ENCODE measurements around the gene FGF1.

The FGF1 gene

GRCh38 chr5:142640316-142641005 is 45.4 kb downstream of the FGF1 start:
- DNase-seq = no peak

DNA sequence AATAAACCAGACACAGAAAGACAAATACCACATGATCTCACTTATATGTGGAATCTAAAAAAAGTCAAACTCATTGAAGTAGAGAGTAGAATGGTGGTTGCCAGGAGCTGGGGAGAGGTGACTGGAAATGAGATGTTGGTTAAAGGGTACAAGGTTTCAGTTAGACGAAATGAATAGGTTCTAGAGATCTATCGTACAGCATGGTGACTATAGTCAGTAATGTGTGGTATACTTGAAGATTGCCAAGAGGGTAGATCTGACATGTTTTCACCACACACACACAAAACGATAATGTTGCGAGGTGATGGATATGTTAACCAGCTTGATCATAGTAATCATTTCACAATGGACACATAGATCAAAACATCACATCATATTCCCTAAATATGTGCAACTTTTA is 46.4 kb downstream of the FGF1 start:
- DNase-seq = no peak

- DNase-seq = no peak
Observed at GRCh38 chr5:142637871-142638270, 48.0 kb downstream of the FGF1 start.

DNA sequence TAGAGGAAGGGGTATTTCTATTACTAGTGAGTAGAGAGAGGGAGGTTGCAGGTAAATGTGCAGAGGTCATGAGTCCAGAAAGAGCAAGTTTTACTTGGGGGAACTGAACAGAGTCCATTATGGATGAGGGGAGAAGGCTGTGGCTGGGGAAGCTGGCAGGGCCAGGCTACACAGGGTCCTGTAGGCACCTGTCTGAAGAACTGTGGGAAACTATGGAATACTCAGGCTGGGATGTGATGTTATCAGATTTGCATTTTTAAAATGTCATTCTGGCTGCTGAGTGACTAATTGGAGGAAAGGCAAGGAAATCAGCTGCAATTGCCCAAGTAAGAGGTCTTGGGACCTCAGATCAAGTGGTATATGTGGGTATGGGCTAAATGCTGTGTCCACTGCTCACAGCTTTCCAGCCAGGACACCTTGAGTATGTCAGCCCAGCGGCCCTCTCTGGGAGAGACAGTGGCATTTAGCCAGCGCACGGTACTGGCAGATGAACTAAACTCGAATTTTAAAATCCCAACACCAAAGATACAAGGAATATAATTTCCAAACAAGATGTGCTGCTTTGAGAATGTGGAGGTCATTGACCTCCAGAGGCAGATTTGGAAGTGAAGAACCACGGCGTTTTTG is 49.1 kb downstream of the FGF1 start:
- no peak for DNase-seq

DNA sequence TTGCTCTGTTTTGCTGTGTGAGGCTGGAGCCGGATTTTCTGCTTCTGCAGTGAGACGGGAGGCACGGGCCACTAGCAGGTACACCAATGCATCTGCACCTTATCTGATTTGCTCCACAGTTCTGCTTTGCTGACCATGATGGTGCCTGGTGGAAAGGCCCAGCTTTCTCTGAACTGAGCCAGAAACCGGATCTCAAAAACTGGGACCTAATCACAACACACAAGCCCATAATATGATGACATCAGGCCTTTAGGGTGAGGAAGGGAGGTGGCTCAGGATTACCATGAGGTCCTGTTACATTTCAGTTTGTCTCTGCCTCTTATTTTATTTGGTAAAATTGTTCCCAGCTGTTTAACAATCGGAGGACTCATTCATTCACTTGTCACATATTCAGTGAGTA is 49.8 kb downstream of the FGF1 start:
- DNase-seq = no peak

DNA sequence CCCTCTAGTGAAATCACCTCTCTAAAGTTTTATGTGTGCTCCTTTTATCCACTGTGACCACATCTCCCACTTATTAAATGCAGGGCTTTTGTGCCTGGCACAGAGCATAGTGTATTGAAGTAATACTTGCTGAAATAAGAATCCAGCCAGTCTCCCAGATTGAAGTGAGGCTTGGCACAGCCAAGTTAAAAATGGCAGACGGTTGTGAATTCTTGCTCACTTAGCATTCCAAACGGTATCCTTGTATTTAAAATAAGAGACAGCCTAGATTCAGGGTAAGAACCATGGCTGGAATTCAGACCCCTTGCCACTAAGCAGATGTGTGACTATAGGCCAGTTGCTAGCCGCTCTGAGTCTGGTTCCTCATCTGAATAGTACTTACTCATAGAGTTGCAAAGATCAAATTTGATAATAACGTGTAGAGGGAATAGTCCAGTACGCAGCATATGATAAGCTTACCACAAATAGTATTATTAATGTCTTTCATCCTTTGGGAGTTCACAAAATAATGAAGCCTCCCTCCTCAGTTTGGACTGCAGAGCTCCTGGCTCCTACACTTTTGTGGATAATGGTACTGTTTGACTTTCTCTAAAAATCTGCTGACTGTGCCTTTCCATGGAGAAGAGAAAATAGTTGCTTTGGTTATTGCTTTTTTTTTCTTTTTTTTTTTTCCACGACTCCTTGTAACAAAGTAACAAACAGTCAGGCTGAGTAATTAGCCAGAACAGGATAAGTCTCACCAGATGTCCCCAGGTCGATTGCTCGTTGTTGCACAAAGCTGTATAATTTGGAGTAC is 51.5 kb downstream of the FGF1 start:
- DNase-seq = no peak

DNA sequence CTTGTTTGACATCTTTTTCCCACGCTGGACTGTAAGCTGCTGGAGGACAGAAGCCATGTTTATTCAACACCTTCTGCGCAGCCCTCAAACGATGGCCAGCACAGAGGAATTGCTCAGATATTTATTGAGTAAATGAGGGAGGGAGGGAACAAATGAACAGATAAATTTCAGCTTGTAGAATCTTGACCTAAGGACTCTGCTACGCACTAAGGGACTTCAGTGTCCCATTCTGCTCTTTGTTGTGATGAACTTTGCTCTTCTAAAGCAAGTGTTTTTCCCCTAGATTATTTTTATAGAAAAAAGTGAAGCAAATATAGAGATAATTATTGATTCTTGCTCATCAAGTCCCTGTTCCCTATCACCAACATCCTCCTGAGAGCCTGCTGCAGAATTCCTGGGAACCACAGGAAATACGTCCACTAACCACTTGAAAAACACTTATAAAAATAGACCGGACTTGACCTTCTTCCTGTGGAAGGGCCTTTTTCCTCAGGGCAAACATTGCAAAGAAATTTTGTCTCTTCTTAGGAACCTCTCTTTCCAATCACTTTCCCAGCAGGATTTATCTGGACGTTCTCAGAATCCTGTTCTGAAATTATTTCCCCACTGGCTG is 54.9 kb downstream of the FGF1 start:
- DNase-seq = no peak

GRCh38 chr5:142627383-142628217 is 58.3 kb downstream of the FGF1 start:
- peak; percentile 46 for DNase-seq

- no peak for DNase-seq
Observed at GRCh38 chr5:142626786-142627185, 59.1 kb downstream of the FGF1 start.

DNA sequence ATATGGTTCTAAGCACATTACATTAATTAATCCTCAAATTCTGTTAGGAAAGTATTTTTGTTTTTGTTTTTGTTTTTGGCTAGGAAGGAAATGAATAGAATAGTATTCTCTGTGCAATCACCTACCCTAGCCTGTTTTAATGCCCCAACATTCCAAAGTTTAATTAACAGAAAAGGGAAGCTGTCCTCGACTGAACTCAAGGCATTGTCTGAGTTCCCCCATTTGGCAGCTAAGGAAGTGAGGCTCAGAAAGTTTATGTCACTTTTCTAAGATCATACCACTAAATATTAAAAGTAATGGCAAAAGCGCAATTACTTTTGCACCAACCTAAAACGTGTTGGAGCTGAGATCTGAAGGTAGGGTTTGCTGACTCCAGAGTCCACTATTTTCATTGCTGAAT is 59.8 kb downstream of the FGF1 start:
- DNase-seq = no peak

- DNase-seq = peak; percentile 64
Observed at GRCh38 chr5:142621227-142621626, 64.7 kb downstream of the FGF1 start.

GRCh38 chr5:142619815-142620214 is 66.1 kb downstream of the FGF1 start:
- no peak for DNase-seq

- DNase-seq = peak; percentile 67
Observed at GRCh38 chr5:142618130-142618523, 67.8 kb downstream of the FGF1 start.

DNA sequence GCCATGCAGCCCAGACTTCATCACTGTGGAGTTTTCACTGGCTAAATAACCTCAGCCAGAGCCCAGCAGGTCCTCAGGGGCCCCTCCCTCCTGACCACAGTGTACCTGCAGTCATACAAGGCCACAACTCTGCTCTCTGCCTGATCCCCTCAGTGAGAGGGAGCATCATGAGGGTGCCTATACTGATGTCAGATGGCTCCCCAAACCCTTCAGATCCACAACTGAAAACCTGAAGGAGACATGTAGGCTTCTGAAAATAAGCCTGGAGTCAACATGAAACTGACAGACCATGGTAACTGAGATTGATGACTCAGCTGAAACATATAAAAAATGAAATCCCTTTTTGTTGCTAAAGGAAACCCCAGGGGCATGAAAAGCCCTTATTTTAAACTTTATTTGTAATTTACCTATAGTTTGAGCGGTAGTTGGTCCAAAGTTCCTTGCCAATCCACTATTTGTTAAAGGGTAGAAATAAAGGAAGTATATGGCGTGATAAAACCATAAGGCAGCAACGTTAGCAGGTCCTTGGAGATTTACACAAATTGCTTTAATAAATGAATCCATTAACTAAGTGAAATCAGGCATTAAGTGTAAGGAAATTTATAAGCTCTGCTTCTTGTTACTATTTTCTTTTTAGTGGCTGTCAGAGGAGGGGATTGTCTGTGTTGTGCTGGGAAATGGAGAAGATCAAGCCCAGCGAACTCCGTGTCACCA is 68.3 kb downstream of the FGF1 start:
- DNase-seq = no peak

DNA sequence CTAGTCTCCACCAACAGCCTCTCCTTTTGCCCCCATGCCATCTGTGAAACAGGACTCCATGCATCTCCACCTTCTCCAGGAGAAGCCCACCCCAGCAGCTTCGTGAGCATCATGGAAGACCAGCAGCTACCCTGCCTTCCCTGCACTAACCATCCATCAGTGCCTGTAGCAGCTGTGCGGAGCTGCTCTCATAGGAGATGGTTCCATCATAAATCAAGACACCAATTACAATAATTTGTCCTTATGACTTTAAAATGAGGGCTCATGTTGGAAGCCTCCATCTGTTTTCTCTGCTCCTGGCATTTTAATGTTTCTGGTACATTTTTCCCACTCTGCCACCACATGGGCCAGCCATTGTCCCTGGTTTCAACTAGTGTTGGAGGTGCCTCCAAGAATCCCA is 69.9 kb downstream of the FGF1 start:
- no peak for DNase-seq

GRCh38 chr5:142614054-142614453 is 71.8 kb downstream of the FGF1 start:
- no peak for DNase-seq

DNA sequence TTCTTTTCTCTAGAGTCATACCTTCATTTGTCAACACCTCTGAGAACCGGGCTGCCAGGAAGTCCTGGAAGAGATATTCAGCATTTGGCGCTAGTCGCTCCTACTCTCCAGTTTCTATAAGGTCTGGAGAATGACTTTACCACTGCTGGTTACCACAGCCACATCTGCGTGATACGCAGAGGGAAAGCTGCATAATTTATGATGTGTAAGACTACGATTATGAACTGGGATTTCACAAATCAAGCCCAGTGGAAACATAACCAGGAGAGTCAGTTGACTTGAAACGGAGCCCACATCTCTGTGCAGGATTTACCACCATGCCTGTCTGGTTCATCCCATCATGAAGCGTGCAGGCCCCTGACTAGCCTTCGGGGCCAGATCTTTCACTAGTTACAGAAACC is 72.6 kb downstream of the FGF1 start:
- peak; percentile 82 for DNase-seq

GRCh38 chr5:142612494-142613270 is 73.2 kb downstream of the FGF1 start:
- no peak for DNase-seq

DNA sequence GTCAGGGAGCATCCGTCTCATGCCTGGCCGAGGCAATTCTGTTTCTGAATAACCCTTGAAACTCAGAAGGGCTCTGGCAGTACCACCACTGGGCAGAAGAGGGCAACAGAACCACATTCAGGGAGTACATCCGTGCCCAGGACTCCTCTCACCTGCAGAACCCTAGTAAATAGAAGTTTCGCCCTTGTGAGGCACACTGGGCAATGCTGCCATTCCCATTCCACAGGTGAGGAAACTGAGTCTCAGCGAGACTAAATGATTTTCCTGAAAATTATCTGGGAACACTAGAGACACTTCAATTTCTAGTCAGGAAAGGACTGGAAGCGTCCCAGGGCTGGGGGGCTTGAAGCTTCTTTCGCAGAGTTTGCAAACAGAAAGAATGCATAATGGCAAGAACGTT is 74.7 kb downstream of the FGF1 start:
- peak; percentile 33 for DNase-seq

- DNase-seq = no peak
Observed at GRCh38 chr5:142610176-142611001, 75.5 kb downstream of the FGF1 start.

All from NCI-H226 (cell line).